ENCODE measurements around the gene SLC25A1. TPM values are rescaled to one million over a fixed set of nuclear protein-coding genes. Genes with fewer than 3 reads are reported as not detected.

The SLC25A1 gene
- total RNA-seq, 1 experiment from 2014 or later: 201 TPM

GRCh38 chr22:19132153-19132552, 46.4 kb downstream of the SLC25A1 start:
- H3K4me3 Mint-ChIP-seq: no peak overlapping the region
- H3K27me3 Mint-ChIP-seq (ENCODE audit: low read depth): no peaks in the 10 kb centered on the region
- peaks cover 20% of the 10 kb centered on the region for H3K36me3 Mint-ChIP-seq
- POLR2A ChIA-PET: no interaction called here
- H3K4me1 Mint-ChIP-seq: no peaks in the 10 kb centered on the region
- no peak overlapping the region for H3K27ac Mint-ChIP-seq
- DNase-seq (ENCODE audit: low spot score) (no peak), ATAC-seq (no peak)
- no peaks in the 10 kb centered on the region for H3K9me3 Mint-ChIP-seq
- CTCF ChIA-PET: interaction anchor here (1.9 kb wide), 1 partner anchor 12 kb away, joined by 7 read pairs; the partner anchor contains the start of gene ESS2
- no peak for TF ChIP-seq HMGA2 (CRISPR knock-in tag; IDR thresholded peaks at IDR 0.05)
- no peak for TF ChIP-seq ARID4B (CRISPR knock-in tag; IDR thresholded peaks at IDR 0.05; ENCODE audit: borderline replicate concordance)
- no peak for TF ChIP-seq ZNF317 (CRISPR knock-in tag; IDR thresholded peaks at IDR 0.05; ENCODE audit: borderline replicate concordance, low read depth)
- no peak for TF ChIP-seq ATF1 (CRISPR knock-in tag; IDR thresholded peaks at IDR 0.05)
- no peak for TF ChIP-seq MAX (CRISPR knock-in tag; IDR thresholded peaks at IDR 0.05)
- TF ChIP-seq ZBTB43 (CRISPR knock-in tag; IDR thresholded peaks at IDR 0.05): no peak
- TF ChIP-seq IRF1 (CRISPR knock-in tag; IDR thresholded peaks at IDR 0.05): no peak
- no peak for TF ChIP-seq SP1 (CRISPR knock-in tag; conservative IDR thresholded peaks at IDR 0.05)
- TF ChIP-seq JAZF1 (CRISPR knock-in tag; IDR thresholded peaks at IDR 0.05): no peak
- TF ChIP-seq ZNF138 (CRISPR knock-in tag; conservative IDR thresholded peaks at IDR 0.05): no peak
- TF ChIP-seq ZNF512 (CRISPR knock-in tag; IDR thresholded peaks at IDR 0.05; ENCODE audit: borderline replicate concordance): no peak
- TF ChIP-seq STAT6 (CRISPR knock-in tag; conservative IDR thresholded peaks at IDR 0.05; ENCODE audit: low read depth): no peak
- TF ChIP-seq FOXK1 (CRISPR knock-in tag; IDR thresholded peaks at IDR 0.05): no peak
- TF ChIP-seq CBFB (CRISPR knock-in tag; IDR thresholded peaks at IDR 0.05; ENCODE audit: low read depth): no peak
- no peak for TF ChIP-seq ESRRA (CRISPR knock-in tag; IDR thresholded peaks at IDR 0.05; ENCODE audit: borderline replicate concordance)

GRCh38 chr22:19131685-19132015, 46.9 kb downstream of the SLC25A1 start:
- POLR2A ChIA-PET: no interaction called here
- CTCF ChIA-PET: no interaction called here
- Mint-ChIP-seq H3K27me3 (ENCODE audit: low read depth) (no peaks in the 10 kb centered on the region), H3K36me3 (peaks cover 15% of the 10 kb centered on the region), H3K27ac (no peak overlapping the region), H3K4me1 (no peaks in the 10 kb centered on the region), H3K9me3 (no peaks in the 10 kb centered on the region), H3K4me3 (no peak overlapping the region)
- DNase-seq (ENCODE audit: low spot score) (no peak), ATAC-seq (no peak)
- TF ChIP-seq KAT7 (CRISPR knock-in tag; IDR thresholded peaks at IDR 0.05; ENCODE audit: borderline replicate concordance) (no peak), ATF1 (CRISPR knock-in tag; IDR thresholded peaks at IDR 0.05) (no peak), PRDM15 (CRISPR knock-in tag; IDR thresholded peaks at IDR 0.05) (no peak), NFE2L1 (CRISPR knock-in tag; IDR thresholded peaks at IDR 0.05) (no peak), E2F4 (CRISPR knock-in tag; IDR thresholded peaks at IDR 0.05; ENCODE audit: borderline replicate concordance, low read depth) (no peak), SP1 (CRISPR knock-in tag; conservative IDR thresholded peaks at IDR 0.05) (no peak)
